Epithelial cell of prostate (primary cell): ENCODE results near the gene IL17RA.
"Not testable (repeated sequence)": the region's sequence is repeated elsewhere in the genome, so short reads cannot be mapped to it uniquely, and the experiment has no call there.

ENCODE experiments used
- DNase-seq: peaks from one replicate; pipeline ENCODE4 v3.0.0-alpha.2; 2011; ENCODE audit warnings: low read depth, low spot score
- H3K27ac ChIP-seq: fragments of 450-650 bp; 2 replicates; pipeline ENCODE4 v1.5.1; 2017; ENCODE audit warnings: mild to moderate bottlenecking

IL17RA gene

GRCh38 chr22:17084554-17085276 lies at the start of gene IL17RA:
TSS of gene IL17RA (plus strand) at chr22:17085000. CDS start at chr22:17085092, 92 bp downstream.
- peak within 1 kb of the TSS; percentile 64 for H3K27ac ChIP-seq
- DNase-seq, result peak; percentile 60

- DNase-seq, result no peak
- H3K27ac ChIP-seq, result peak overlapping the region; percentile 28
These were observed 49.6 kb upstream of the IL17RA start for GRCh38 chr22:17035246-17035645.

GRCh38 chr22:17035976-17036841 lies 48.6 kb upstream of the IL17RA start:
- peak overlapping the region; percentile 28 for H3K27ac ChIP-seq
- not testable (repeated sequence) for DNase-seq

GRCh38 chr22:17036842-17037711 lies 47.7 kb upstream of the IL17RA start:
- peak overlapping the region; percentile 26 for H3K27ac ChIP-seq
- DNase-seq, result not testable (repeated sequence)

- H3K27ac ChIP-seq, result no peak overlapping the region
- DNase-seq, result no peak
These were observed 41.3 kb upstream of the IL17RA start for GRCh38 chr22:17043521-17043920.

- H3K27ac ChIP-seq, result no peak overlapping the region
- DNase-seq, result no peak
These were observed 38.0 kb upstream of the IL17RA start for GRCh38 chr22:17046566-17047348.

GRCh38 chr22:17047656-17048055 lies 37.1 kb upstream of the IL17RA start:
- DNase-seq, result no peak
- H3K27ac ChIP-seq, result no peak overlapping the region

- no peak overlapping the region for H3K27ac ChIP-seq
- no peak for DNase-seq
These were observed 28.7 kb upstream of the IL17RA start for GRCh38 chr22:17056058-17056457.

GRCh38 chr22:17056807-17057206 lies 28.0 kb upstream of the IL17RA start:
- no peak for DNase-seq
- no peak overlapping the region for H3K27ac ChIP-seq

GRCh38 chr22:17057959-17058814 lies 26.6 kb upstream of the IL17RA start:
- no peak overlapping the region for H3K27ac ChIP-seq
- DNase-seq, result peak; percentile 14

- H3K27ac ChIP-seq, result no peak overlapping the region
- no peak for DNase-seq
These were observed 24.7 kb upstream of the IL17RA start for GRCh38 chr22:17060126-17060525.

- DNase-seq, result no peak
- no peak overlapping the region for H3K27ac ChIP-seq
These were observed 21.2 kb upstream of the IL17RA start for GRCh38 chr22:17063411-17064106.

GRCh38 chr22:17064498-17065100 lies 20.2 kb upstream of the IL17RA start:
- H3K27ac ChIP-seq, result no peak overlapping the region
- DNase-seq, result no peak

- H3K27ac ChIP-seq, result no peak overlapping the region
- DNase-seq, result no peak
These were observed 19.4 kb upstream of the IL17RA start for GRCh38 chr22:17065433-17065832.

GRCh38 chr22:17072877-17073276 lies 11.9 kb upstream of the IL17RA start:
- H3K27ac ChIP-seq, result no peak overlapping the region
- DNase-seq, result no peak

GRCh38 chr22:17074648-17075002 lies 10.2 kb upstream of the IL17RA start:
- no peak for DNase-seq
- H3K27ac ChIP-seq, result no peak overlapping the region

GRCh38 chr22:17077255-17077654 lies 7.5 kb upstream of the IL17RA start:
- no peak for DNase-seq
- H3K27ac ChIP-seq, result no peak overlapping the region

GRCh38 chr22:17079572-17079971 lies 5.2 kb upstream of the IL17RA start:
- H3K27ac ChIP-seq, result no peak overlapping the region
- no peak for DNase-seq
